H9 (cell line): Measurements from ENCODE around the gene CEP250. TPM values are rescaled to one million over a fixed set of nuclear protein-coding genes. Genes with fewer than 3 reads are reported as not detected.

Experiments
- DNase-seq: peaks from one replicate; pipeline ENCODE4 v3.0.0-alpha.2; 2017
- H2AFZ ChIP-seq: one replicate; pipeline ENCODE4 v1.6.1; 2013; ENCODE audit warnings: mild to moderate bottlenecking, low read length, control low read depth, moderate library complexity
- H2AK5ac ChIP-seq: 2 replicates; pipeline ENCODE4 v1.6.1; 2013; ENCODE audit warnings: low read length, control low read depth, mixed read lengths; ENCODE audit not compliant: insufficient read length
- H2BK120ac ChIP-seq: one replicate; pipeline ENCODE4 v1.6.1; 2013; ENCODE audit warnings: low read depth, mild to moderate bottlenecking, low read length, control low read depth, inconsistent platforms; ENCODE audit not compliant: poor library complexity, severe bottlenecking
- H2BK12ac ChIP-seq: 2 replicates; pipeline ENCODE4 v1.6.1; 2013; ENCODE audit warnings: low read length, control low read depth, mixed read lengths, low read depth; ENCODE audit not compliant: insufficient read length
- H2BK15ac ChIP-seq: 2 replicates; pipeline ENCODE4 v1.6.1; 2013; ENCODE audit warnings: low read depth, low read length, control low read depth
- H2BK20ac ChIP-seq: one replicate; pipeline ENCODE4 v1.6.1; 2013; ENCODE audit warnings: low read depth, mild to moderate bottlenecking, low read length, control low read depth, inconsistent platforms; ENCODE audit not compliant: poor library complexity, severe bottlenecking
- H2BK5ac ChIP-seq: 2 replicates; pipeline ENCODE4 v1.6.1; 2013; ENCODE audit warnings: low read length, control low read depth, mixed read lengths; ENCODE audit not compliant: insufficient read length
- H3K14ac ChIP-seq: 2 replicates; pipeline ENCODE4 v1.6.1; 2013; ENCODE audit warnings: low read length, control low read depth; ENCODE audit not compliant: insufficient read depth
- H3K18ac ChIP-seq: 2 replicates; pipeline ENCODE4 v1.6.1; 2013; ENCODE audit warnings: low read depth, mild to moderate bottlenecking, mixed read lengths, low read length, control low read depth; ENCODE audit not compliant: insufficient read length
- H3K23ac ChIP-seq: 2 replicates; pipeline ENCODE4 v1.6.1; 2013; ENCODE audit warnings: low read length, control low read depth, mixed read lengths, low read depth; ENCODE audit not compliant: insufficient read length
- H3K23me2 ChIP-seq: 2 replicates; pipeline ENCODE4 v1.6.1; 2013; ENCODE audit warnings: low read depth, mild to moderate bottlenecking, mixed read lengths, low read length, control low read depth; ENCODE audit not compliant: insufficient read length, poor library complexity, severe bottlenecking
- H3K27ac ChIP-seq: 2 replicates; pipeline ENCODE4 v1.5.1; 2013; ENCODE audit warnings: low read length, control low read depth, mixed read lengths, low read depth; ENCODE audit not compliant: insufficient read length
- H3K27me3 ChIP-seq: 2 replicates; pipeline ENCODE4 v1.6.1; 2013; ENCODE audit warnings: low read length, control low read depth, inconsistent platforms; ENCODE audit not compliant: insufficient read depth
- H3K4ac ChIP-seq: 2 replicates; pipeline ENCODE4 v1.6.1; 2013; ENCODE audit warnings: low read depth, mild to moderate bottlenecking, control low read depth, inconsistent platforms, low read length, moderate library complexity
- H3K4me1 ChIP-seq: 2 replicates; pipeline ENCODE4 v1.6.1; 2013; ENCODE audit warnings: low read length, control low read depth, inconsistent platforms; ENCODE audit not compliant: insufficient read depth
- H3K4me2 ChIP-seq: 2 replicates; pipeline ENCODE4 v1.6.1; 2013; ENCODE audit warnings: low read length, control low read depth, mixed read lengths; ENCODE audit not compliant: insufficient read length, insufficient read depth
- H3K56ac ChIP-seq: 2 replicates; pipeline ENCODE4 v1.6.1; 2013; ENCODE audit warnings: low read depth, mild to moderate bottlenecking, mixed read lengths, low read length, control low read depth; ENCODE audit not compliant: insufficient read length
- H3K79me1 ChIP-seq: 2 replicates; pipeline ENCODE4 v1.6.1; 2013; ENCODE audit warnings: low read depth, mild to moderate bottlenecking, moderate library complexity, low read length, control low read depth, inconsistent platforms; ENCODE audit not compliant: insufficient read depth, poor library complexity, severe bottlenecking
- H3K79me2 ChIP-seq: 2 replicates; pipeline ENCODE4 v1.6.1; 2013; ENCODE audit warnings: low read length, control low read depth, inconsistent platforms; ENCODE audit not compliant: insufficient read depth
- H3K9ac ChIP-seq: 2 replicates; pipeline ENCODE4 v1.6.1; 2013; ENCODE audit warnings: low read length, control low read depth, mixed read lengths; ENCODE audit not compliant: insufficient read length; ENCODE audit errors: extremely low read depth
- H3K9me3 ChIP-seq: one replicate; pipeline ENCODE4 v1.6.1; 2013; ENCODE audit warnings: low read depth, low read length, inconsistent platforms; ENCODE audit not compliant: control insufficient read depth
- H3T11ph ChIP-seq: one replicate; pipeline ENCODE4 v1.6.1; 2013; ENCODE audit warnings: mild to moderate bottlenecking, low read length, control low read depth, inconsistent platforms
- H4K20me1 ChIP-seq: one replicate; pipeline ENCODE4 v1.6.1; 2013; ENCODE audit not compliant: control insufficient read depth, insufficient read length, insufficient read depth
- H4K5ac ChIP-seq: 2 replicates; pipeline ENCODE4 v1.6.1; 2013; ENCODE audit warnings: low read depth, mild to moderate bottlenecking, mixed read lengths, low read length, control low read depth; ENCODE audit not compliant: insufficient read length
- H4K8ac ChIP-seq: replicated peaks from 2 replicates; pipeline ENCODE4 v1.6.1; 2013; ENCODE audit warnings: low read length, control low read depth, mixed read lengths, low read depth; ENCODE audit not compliant: insufficient read length
- H4K91ac ChIP-seq: 2 replicates; pipeline ENCODE4 v1.6.1; 2013; ENCODE audit warnings: low read depth, mild to moderate bottlenecking, moderate library complexity, mixed read lengths, low read length, control low read depth; ENCODE audit not compliant: insufficient read length
- H3K27ac Mint-ChIP-seq, 3 experiments: 2 replicates in 2 of 3; 3 replicates in 1 of 3; pipeline ENCODE4 v1.8.0; 2020 to 2021; ENCODE audit warnings: mixed read lengths in 3 of 3, mild to moderate bottlenecking in 1 of 3, moderate library complexity in 1 of 3
- H3K27me3 Mint-ChIP-seq: 2 replicates; pipeline ENCODE4 v1.8.0; 2021; ENCODE audit warnings: low read depth, mild to moderate bottlenecking, moderate library complexity, mixed read lengths
- H3K36me3 Mint-ChIP-seq, 3 experiments: 2 replicates in 2 of 3; 3 replicates in 1 of 3; pipeline ENCODE4 v1.8.0; 2020 to 2021; ENCODE audit warnings: low read depth in 3 of 3, mixed read lengths in 3 of 3; ENCODE audit not compliant: insufficient read depth in 1 of 3
- H3K4me1 Mint-ChIP-seq, 2 experiments: 2 replicates each; pipeline ENCODE4 v1.8.0; 2020; ENCODE audit warnings: mixed read lengths in 2 of 2
- H3K4me3 Mint-ChIP-seq, 2 experiments: 2 replicates in 1 of 2; 3 replicates in 1 of 2; pipeline ENCODE4 v1.8.0; 2020 to 2021; ENCODE audit warnings: mild to moderate bottlenecking in 2 of 2, mixed read lengths in 2 of 2, moderate library complexity in 1 of 2
- H3K9me3 Mint-ChIP-seq, 2 experiments: 2 replicates in 1 of 2; 3 replicates in 1 of 2; pipeline ENCODE4 v1.8.0; 2020; ENCODE audit warnings: mild to moderate bottlenecking in 2 of 2, mixed read lengths in 2 of 2, moderate library complexity in 1 of 2
- WGBS: extraction: QIAGEN DNeasy Blood & Tissue Kit; methylation state at CpG from one replicate; pipeline ENCODE4 v1.1.7; 2013; ENCODE audit warnings: missing lambda C conversion rate, low lambda C conversion rate, mixed read lengths; ENCODE audit not compliant: insufficient read length; ENCODE audit errors: extremely low coverage; 5-methylcytosine and 5-hydroxymethylcytosine counted together
- total RNA-seq: library from RNA; stranded (reverse); gene quantifications from 2 replicates; pipeline ENCODE4 v1.2.1, GENCODE V29; 2021
- TF ChIP-seq, protein P1 (sequence below): fragments of 200-600 bp; sonication (generic); conservative IDR thresholded peaks from 3 replicates; pipeline ENCODE4 v1.8.0; 2021; ENCODE audit warnings: antibody characterized with exemption, mild to moderate bottlenecking

The CEP250 gene
- total RNA-seq, 1 experiment from 2014 or later, result 29.8 TPM

DNA sequence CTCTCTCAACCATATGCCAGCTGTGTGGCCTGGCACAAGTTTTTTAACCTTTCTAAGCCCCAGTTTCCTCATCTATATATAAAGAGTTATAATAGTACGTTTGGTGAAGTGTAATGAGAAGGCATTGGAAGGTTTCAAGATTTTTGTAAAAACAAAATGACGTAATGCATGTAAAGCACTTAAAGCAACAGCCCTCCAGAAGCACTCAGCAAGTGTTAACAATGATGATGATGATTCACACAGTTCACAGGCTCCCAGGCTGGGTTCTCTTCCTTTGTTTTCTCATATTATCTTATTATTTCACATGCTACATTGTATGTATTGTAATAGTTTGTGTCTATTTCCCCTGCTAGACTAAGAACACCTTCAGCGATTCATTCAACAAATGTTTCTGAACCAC is 6.2 kb downstream of the CEP250 start:
- Histone ChIP-seq H3K27ac (no peak overlapping the region), H2BK120ac (no peak overlapping the region), H2AFZ (no peak overlapping the region), H2BK12ac (no peak overlapping the region), H3K9ac (no peak overlapping the region), H3K4me2 (no peak overlapping the region), H3K79me2 (no peaks in the 10 kb centered on the region), H3K4ac (no peak overlapping the region), H3K14ac (no peak overlapping the region), H2BK15ac (no peak overlapping the region), H3T11ph (no peak overlapping the region), H2BK5ac (no peak overlapping the region), H2AK5ac (no peak overlapping the region), H2BK20ac (no peak overlapping the region), H3K4me1 (no peaks in the 10 kb centered on the region), H3K79me1 (no peaks in the 10 kb centered on the region), H4K20me1 (no peaks in the 10 kb centered on the region), H4K8ac (no peak overlapping the region), H3K27me3 (no peaks in the 10 kb centered on the region), H3K18ac (no peak overlapping the region), H4K5ac (no peak overlapping the region), H4K91ac (no peak overlapping the region), H3K56ac (no peak overlapping the region), H3K23ac (no peak overlapping the region), H3K23me2 (no peaks in the 10 kb centered on the region), H3K9me3 (no peaks in the 10 kb centered on the region)
- Mint-ChIP-seq H3K27ac (no peak overlapping the region), H3K27me3 (no peaks in the 10 kb centered on the region), H3K4me1 (peaks cover 6 to 12% of the 10 kb centered on the region in 2 experiments), H3K4me3 (no peak overlapping the region), H3K36me3 (peaks cover 11 to 46% (median 37%) of the 10 kb centered on the region in 3 experiments; a peak in 5 of 7 replicates), H3K9me3 (no peaks in the 10 kb centered on the region)
- TF ChIP-seq, protein P1, sequence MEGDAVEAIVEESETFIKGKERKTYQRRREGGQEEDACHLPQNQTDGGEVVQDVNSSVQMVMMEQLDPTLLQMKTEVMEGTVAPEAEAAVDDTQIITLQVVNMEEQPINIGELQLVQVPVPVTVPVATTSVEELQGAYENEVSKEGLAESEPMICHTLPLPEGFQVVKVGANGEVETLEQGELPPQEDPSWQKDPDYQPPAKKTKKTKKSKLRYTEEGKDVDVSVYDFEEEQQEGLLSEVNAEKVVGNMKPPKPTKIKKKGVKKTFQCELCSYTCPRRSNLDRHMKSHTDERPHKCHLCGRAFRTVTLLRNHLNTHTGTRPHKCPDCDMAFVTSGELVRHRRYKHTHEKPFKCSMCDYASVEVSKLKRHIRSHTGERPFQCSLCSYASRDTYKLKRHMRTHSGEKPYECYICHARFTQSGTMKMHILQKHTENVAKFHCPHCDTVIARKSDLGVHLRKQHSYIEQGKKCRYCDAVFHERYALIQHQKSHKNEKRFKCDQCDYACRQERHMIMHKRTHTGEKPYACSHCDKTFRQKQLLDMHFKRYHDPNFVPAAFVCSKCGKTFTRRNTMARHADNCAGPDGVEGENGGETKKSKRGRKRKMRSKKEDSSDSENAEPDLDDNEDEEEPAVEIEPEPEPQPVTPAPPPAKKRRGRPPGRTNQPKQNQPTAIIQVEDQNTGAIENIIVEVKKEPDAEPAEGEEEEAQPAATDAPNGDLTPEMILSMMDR, result no peak
- DNase-seq, result no peak
- WGBS, result no CpG with 5 or more reads among the region's 3 CpGs
